Stimulated activated CD4-positive, alpha-beta T cell treated with anti-CD3 and anti-CD28 coated beads, TNF-alpha, amount 100 ng/mL, for 24 hours (primary cell): Measurements from ENCODE around the gene CHCHD6.
"Not testable (repeated sequence)": the region's sequence is repeated elsewhere in the genome, so short reads cannot be mapped to it uniquely, and the experiment has no call there.

Experiments
- DNase-seq, 3 experiments: peaks; one replicate each; pipeline ENCODE4 v3.0.0-alpha.2; 2020; ENCODE audit warnings: low read depth in 3 of 3

Gene CHCHD6

DNA sequence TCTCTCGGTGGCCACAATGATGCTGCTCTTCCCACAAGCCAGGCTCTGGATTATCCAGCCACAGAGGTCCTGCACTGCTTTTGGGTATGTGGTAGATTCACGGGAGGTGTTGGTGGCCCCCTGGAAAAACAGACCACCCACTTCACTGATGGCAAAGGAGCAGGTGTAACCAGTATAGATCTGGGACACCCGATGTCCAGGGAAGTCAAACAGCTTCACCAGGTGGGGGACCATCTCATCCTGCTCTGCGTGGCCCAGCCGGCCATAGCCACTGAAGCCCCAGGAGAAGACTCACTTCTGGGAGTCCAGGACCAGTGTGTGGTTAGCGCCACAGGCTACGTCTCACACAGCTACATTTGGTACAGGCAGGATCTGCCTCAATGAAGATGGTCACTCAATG lies 62.6 kb downstream of the CHCHD6 start:
- no peak for DNase-seq

DNA sequence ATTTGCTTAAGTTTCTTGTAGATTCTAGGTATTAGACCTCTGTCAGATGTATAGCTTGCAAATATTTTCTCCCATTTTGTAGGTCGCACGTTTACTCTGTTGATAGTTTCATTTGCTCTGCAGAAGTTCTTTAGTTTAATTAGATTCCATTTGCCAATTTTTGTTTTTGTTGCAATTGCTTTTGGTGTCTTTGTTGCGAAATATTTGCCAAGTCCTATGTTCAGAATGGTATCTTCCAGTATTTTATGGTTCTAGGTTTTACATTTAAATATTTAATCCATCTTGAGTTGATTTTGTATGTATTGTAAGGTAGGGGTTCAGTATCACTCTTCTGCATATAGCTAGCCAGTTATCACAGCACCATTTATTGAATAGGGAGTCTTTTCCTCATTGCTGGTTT lies 64.9 kb downstream of the CHCHD6 start:
- DNase-seq, result no peak

DNA sequence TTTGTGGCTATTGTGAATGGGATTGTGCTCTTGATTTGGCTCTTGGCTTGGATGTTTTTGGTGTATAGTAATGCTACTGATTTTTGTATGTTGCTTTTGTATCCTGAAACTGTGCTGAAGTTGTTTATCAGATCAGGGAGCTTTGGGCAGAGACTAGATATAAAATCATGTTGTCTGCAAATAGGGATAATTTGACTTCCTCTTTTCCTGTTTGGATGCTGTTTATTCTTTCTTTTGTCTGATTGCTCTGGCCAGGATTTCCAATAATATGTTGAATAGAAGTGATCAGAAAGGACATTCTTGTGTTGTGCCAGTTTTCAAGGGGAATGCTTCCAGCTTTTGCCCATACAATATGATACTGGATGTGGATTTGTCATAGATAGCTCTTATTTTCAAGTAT lies 66.1 kb downstream of the CHCHD6 start:
- no peak for DNase-seq

DNA sequence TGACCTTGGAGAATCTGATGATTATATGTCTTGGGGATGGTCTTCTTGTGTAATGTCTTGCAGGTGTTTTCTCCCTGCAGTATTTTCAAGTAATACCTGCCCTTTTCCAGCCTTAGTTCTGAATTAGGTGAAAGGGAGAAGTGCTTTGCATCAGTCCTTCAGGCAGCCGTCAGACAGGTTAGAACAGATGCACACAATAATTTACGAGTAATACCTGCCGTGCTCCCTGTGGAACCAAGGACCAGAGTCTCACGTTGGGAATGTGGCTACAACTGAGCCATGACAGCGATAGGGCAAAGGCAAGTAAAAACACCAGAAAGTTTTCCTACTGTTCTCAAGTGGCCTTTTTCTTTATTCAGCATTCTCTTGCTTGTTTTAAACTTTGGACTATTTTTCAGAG lies 69.1 kb downstream of the CHCHD6 start:
- no peak for DNase-seq

DNA sequence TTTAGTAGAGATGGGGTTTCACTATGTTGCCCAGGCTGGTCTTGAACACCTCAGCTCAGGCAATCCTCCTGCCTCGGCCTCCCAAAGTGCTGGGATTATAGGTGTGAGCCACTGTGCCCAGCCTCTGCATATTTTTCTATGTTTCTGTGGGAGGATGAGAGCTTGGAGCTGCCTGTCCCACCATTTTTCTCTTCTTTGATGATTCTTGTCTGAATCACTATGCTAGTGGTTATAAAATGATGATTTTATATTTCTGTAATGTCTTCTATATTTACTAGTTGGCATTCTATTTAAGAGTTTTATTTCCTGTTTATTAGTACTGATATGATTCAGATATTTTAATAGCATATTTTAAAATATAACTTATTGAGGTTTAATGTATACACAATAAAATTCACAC lies 69.7 kb downstream of the CHCHD6 start:
- DNase-seq, result no peak

DNA sequence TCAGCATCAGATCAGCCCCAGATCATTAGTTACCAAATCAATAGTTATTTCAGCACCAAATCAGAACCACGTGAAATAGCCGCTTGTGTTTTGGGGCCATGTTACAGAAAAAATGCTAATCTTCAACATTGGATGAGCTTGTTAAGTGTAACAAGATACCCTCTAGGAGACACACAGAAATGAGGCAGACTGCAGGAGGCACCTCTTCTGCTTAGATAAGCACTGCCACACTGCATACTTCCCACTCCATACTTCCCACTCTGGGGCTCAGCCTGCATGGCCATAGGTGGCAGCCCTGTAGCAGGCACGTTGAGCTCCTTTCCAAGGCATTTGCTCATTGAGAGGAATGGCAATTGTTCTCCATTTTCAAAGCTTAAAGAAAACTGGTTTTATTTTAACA lies 73.3 kb downstream of the CHCHD6 start:
- DNase-seq, result no peak

DNA sequence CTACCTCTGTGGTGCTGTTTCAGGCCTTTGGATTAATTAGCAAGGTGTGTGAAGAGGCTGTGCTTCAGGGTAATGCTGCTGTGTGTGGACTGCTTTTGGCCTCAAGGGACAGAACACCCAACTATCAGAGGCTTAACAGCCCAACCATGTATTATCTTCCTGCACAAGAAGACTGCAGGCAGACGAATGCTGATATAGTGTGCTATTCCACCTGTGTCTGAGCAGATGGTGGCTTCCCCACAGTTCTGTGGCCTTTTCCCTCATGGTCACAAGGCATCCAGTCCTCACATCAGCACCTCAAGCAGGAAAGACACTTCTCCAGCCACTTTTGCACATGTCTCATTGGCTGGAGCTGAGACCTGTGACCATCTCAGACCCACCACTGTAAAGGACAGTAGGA lies 76.6 kb downstream of the CHCHD6 start:
- DNase-seq, result no peak

DNA sequence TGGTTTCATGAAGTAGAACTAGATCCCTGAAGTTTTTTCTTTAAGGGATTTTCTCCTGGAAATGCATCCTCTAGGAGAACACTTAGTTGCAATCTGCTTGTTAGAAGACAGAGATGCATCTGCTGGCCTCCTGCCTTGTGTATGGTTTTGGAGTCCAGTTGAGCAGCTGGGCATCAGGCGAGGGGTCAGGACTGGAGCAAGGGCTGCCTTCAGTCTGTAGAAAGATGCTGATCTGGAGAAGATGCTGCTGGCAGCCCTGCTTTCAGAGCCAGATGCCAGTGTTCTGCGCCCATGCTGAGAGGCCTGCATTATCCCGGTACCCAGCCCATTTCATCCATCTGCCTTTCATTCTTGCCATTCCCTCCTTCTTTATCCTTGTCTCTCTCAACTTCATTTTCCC lies 77.4 kb downstream of the CHCHD6 start:
- DNase-seq, result no peak

DNA sequence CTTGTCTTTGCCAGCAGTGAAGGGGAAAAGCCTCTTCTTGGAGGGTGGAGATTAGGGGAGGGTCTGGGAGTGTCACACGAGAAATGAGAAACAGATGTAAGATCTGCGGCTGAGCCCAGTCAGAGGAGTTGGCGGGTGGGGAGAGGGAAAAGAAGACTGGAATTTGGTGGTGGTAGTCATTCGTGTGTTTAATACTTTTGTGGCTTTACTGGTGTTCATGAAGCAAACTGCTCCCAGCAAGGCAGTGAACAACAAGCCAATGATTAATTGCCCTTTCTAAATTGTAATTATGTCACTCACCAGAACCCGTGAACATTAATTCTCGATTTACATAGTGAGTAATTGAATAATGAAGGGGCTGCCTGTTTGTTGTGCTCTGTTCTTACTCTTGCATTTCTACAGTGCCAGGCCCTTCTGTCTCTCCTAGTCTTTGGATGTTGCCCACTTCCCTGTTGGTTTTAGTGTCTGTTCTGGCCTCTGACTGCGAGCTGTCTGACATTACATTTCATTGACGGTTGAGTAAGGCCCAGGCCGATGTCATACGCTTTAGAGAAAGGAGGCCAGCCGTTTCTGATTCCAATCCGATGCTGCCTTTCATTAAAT lies 78.0 kb downstream of the CHCHD6 start:
- no peak for DNase-seq

DNA sequence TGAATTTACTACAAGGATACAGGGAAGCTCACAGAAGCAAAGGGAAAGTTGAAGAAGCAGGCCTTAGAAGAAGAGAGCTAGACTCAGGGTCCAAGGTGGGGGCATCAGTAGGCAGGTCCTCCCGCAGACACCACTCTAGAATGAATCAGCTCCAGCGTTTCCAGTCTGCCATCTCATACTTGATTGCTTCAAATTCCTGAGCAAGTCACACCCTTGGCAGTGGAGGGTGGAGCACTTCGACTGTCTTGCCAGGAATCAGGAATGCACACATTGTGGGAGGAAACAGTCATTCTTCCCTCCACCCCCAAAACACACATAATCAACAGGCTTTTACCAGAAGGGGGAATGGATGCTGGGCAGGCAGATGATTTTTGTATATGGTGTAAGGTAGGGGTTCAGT lies 78.5 kb downstream of the CHCHD6 start:
- DNase-seq, result no peak

DNA sequence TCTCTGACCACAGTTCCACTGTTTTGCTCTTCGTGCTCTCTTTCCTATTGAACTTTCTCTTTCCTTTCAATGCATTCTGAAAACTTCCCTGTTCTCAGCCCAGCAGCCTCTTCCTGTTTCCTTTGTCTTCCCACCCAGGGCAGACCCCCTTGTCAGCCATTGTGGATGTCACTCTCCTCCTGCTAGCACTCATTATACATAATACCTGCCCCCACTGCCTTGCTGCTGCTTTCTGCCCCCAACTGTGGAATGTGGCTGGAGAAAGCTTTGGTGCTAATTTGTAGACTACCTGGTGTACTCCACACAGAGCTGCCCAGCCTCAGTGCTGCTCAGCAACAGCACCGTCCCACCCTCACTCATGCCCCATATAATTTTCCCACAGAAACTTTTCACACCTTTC lies 80.2 kb downstream of the CHCHD6 start:
- no peak for DNase-seq

DNA sequence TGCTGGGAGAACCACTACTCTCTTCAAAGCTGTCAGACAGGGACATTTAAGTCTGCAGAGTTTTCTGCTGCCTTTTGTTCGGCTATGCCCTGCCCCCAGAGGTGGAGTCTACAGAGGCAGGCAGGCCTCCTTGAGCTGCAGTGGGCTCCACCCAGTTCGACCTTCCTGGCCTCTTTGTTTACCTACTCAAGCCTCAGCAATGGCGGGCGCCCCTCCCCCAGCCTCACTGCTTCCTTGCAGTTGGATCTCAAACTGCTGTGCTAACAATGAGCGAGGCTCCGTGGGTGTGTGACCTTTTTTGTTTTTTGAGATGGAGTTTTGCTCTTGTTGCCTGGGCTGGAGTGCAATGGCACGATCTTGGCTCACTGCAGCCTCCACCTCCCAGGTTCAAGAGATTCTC lies 87.3 kb downstream of the CHCHD6 start:
- DNase-seq, result not testable (repeated sequence)

DNA sequence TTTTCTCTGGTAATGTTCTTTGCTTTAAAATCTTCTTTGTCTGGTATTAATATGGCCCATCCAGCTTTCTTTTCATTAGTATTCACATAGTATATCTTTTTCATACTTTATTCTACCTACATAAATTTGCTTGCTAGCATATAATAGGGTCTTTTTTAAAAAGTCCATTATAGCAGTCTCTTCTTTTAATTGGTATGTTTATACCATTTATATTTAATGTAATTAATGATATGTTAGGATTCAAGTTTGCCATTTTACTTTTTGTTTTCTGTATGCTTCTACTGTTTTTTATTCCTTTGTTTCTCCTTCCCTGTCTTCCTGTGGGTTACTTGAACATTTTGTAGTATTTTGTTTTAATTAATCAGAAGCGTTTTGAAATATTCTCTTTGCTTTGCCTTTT lies 89.0 kb downstream of the CHCHD6 start:
- no peak for DNase-seq

DNA sequence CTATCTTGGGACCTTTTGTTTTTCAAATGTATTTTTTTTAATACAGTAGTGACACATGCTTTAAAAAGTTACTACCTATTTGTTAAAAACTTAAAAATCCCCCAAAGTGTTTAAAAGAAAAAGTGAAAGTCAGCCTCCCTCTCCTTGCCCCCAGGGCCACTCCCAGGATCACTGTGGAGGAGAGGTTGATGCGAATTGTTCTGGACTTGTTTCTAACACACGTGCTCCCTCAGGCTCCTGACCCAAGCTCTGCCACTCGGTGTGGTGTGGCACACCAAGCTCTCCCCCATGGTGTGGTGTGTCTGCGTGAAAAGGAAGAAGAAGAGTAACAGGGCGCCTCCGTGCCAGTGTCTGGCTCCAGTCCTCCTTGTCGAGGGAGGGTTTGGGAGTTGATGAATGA lies 93.5 kb downstream of the CHCHD6 start:
- no peak for DNase-seq

DNA sequence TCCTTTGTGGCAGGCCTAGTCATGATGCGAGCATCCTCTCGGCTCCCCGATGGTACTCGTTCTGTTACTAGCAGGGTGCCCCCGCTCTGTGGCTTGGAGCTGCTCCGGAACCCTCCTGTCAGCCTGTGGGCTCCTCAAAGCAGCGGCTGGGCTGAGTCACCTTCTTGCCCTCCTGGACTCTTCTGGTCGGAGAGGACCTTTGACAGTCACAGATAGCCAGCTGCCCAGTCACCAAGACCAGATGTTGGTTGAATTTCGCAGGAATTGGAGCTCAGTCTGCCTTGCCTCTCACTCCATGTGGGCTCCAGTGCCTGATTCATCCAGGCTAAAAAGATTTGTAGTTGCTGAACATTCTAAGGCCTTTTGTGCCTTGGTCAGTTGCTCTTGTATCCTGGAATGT lies 94.5 kb downstream of the CHCHD6 start:
- no peak for DNase-seq

DNA sequence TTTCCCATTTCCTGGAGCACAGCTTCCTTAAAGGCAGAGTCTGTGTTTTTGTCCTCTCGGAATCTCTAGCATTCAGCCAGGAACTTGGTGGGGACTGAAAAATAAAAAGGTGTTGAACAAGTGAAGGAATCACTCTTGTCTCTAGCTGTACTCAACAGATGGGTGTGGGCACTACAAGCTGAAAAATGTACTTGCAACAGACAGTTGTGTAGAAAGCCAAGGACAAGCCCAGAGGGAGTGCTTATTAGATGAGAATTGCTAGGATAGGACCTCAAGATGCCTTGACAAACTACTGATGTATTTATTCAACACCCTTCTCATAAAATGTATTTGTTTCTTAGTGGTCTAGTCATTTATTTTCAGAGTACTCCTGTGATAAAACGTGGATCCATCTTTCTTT lies 95.1 kb downstream of the CHCHD6 start:
- no peak for DNase-seq

DNA sequence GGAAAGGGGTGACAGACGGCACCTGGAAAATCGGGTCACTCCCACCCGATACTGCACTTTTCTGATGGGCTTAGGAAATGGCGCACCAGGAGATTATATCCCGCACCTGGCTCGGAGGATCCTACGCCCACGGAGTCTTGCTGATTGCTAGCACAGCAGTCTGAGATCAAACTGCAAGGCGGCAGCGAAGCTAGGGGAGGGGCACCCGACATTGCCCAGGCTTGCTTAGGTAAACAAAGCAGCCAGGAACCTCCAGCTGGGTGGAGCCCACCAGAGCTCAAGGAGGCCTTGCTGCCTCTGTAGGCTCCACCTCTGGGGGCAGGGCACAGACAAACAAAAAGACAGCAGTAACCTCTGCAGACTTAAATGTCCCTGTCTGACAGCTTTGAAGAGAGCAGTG lies 97.3 kb downstream of the CHCHD6 start:
- DNase-seq, result not testable (repeated sequence)

DNA sequence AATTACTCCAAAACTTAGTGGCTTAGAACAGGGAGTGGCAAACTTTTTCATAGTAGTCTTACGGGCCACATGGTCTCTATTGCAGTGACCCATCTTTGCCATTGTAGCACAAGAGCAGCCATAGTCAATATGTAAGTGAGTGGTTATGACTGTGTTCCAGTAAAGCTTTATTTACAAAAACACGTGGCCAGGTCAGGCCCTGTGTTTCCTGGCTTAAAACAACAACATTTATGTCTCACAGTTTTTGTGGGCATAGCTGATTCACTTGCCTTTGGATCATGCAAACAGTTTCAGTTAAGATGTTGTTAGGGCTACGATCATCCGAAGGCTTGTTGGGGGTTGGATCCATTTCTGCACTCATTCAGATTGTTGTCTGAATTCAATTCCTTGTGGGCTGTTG lies 103.8 kb downstream of the CHCHD6 start:
- DNase-seq, result no peak

DNA sequence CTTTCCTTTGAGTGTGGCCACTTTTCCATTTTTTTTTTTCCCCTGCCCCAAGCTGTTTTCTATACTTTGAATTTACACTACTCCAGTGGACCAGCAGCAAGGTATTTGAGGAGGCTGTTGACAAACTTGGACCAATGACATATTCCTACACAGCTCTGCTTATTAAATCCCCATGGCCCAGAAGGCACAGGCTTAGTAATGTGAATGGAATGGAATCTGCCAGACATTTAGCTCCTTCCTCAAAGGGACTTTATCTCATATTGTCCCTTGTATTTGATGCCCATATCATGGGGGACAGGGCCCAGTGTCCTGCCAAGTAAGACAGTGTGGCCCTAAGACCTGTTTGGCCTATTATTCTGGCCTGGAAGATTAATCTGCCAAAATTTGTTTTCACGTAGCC lies 107.5 kb downstream of the CHCHD6 start:
- DNase-seq, result no peak

DNA sequence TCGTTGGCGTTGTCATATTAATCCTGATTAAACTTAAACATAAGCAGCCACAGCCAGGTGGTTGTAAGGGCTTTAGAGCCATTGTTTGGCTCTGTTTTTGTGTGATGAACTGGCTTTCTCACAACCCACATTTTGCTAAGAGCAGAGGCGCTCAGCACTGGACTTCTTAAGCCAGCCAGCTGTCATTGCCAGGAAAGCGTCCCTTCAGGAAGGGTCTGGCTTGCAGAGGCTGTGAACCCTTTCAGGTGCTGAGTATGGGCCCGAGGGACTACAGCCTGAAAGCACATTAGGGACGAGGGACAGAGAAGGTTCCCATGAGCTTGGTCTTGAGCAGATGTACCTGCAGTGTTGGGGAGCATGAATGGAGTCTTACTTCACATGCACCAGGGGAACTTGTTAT lies 112.3 kb downstream of the CHCHD6 start:
- no peak for DNase-seq

DNA sequence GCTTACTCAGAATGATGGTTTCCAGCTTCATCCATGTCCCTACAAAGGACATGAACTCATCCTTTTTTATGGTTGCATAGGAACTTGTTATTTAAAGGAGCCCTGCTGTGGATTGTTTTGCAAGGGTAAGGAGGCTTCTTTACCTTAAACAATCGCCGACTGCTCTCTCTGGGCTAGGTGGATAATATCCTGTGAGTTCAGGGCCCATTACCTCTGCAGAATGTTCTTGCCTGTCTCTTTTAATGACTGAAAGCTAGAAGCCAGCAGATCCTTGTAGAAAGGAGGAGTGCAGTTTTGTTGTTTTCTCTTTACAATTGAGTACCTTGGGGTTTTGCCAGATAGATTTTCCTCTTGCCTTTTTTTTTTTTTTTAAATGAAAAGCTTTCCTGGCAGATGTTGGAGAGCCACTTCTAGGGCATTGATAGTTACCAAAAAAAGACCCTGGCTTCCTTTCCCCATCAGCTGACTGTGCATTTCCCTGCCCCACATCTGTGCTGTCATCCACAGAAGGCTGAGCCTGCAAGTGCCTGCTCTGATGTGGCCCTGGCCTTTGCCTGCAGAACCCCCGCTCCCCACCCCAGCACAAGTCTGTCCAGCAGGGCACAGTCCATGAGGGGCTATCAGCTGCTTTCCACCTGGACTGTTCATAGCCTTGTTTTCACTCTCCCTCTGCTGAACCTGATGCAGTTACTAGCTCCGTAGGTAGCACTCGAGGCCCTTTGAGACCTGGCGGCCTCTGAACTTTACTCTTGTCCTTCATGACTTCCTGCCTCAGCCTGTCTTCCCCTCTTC lies 113.1 kb downstream of the CHCHD6 start:
- DNase-seq, result no peak

DNA sequence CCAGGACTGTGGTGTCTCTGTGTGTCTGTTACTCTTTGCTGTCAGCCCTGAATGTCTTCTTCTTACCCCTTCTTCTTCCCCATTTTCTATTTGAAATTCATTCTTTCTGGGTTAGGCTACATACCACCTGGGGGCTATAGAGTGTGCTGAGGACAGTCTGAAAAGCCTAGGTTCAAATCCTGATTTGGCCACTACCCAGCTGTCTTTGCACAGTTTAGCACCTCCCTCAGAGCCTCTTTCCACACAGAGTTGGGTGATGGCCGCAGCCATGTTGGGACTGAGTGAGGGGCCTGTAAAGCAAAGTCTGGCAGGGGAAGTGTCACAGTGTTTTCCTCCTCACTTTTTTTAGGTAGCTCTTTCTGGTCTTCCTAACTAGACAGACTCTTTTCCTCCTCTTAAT lies 113.7 kb downstream of the CHCHD6 start:
- DNase-seq, result no peak

DNA sequence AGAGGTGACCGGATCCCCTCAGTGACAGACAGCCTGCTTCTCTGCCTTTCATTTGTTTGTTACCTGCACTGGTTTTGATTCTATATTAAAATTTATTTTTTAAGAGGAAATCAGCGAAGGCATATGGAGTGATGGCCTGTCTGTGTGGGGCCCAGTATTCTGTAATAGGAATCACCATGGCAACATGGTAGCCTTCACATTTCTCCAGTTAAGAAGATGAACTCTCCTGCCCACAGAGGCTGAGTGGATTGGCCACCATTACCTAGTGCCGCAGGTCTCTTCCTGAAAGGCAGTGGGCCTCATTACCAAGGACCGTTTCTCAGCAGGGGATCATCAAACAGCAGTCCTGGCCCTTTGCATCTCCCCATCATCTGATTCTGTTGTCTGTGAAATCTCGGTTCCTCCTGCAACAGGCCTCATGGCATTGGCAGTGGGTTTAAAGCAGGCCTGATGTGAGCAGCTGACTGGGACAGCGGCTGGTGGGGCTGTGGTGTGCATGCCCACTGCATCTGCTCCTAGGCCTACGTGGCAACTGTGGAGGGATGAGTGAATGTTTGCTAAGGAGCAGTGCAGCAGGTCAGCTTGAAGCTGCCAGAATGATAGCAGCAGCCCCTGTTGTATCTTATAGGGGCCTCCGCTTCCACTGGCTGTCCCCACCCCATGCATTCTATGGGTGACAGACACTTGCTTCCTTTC lies 114.5 kb downstream of the CHCHD6 start:
- DNase-seq, result no peak
